ENCODE measurements around the gene NDUFS4. TPM values are rescaled to one million over a fixed set of nuclear protein-coding genes. Genes with fewer than 3 reads are reported as not detected.

Gene NDUFS4
- total RNA-seq, 2 experiments from 2014 or later: 25.0 to 25.1 TPM

GRCh38 chr5:53568401-53568800 lies 8.0 kb downstream of the NDUFS4 start:
- H3K4me1 Mint-ChIP-seq (ENCODE audit: low read depth): peaks cover 80% of the 10 kb centered on the region
- Histone ChIP-seq H3K9me3 (ENCODE audit: control insufficient read depth in 1 of 2, insufficient read depth in 1 of 2, low read length in 2 of 2) (no peaks in the 10 kb centered on the region), H3K27me3 (ENCODE audit: control insufficient read depth in 1 of 2, insufficient read depth in 2 of 2, low read length in 2 of 2) (no peaks in the 10 kb centered on the region), H3K27ac (ENCODE audit: low read depth in 1 of 2, low read length in 2 of 2) (no peak overlapping the region), H3K4me3 (ENCODE audit: low read length) (no peak overlapping the region), H3K36me3 (ENCODE audit: insufficient read depth, low read length) (no peaks in the 10 kb centered on the region), H3K4me1 (ENCODE audit: insufficient read depth, low read length) (no peaks in the 10 kb centered on the region)
- H3K36me3 Mint-ChIP-seq (ENCODE audit: low read depth): peaks cover 23% of the 10 kb centered on the region
- ATAC-seq (ENCODE audit: poor library complexity): no peak
- CTCF ChIA-PET: no interaction called here
- no peak for TF ChIP-seq CTCF (IDR thresholded peaks at IDR 0.05)
- intact Hi-C loops (cut with DNase I, micrococcal nuclease): loop anchor here in 1 of 2 experiments (10.0 kb wide), 1 partner anchor 746 kb away; the partner anchor contains the start of gene ARL15
- no peak for DNase-seq
- no peak overlapping the region for H3K4me3 Mint-ChIP-seq
- H3K27me3 Mint-ChIP-seq: no peaks in the 10 kb centered on the region
- POLR2A ChIA-PET: interaction anchor here (0.8 kb wide), 1 partner anchor 13 kb away, joined by 3 read pairs; no protein-coding TSS in a partner anchor
- H3K9me3 Mint-ChIP-seq: peaks cover 4% of the 10 kb centered on the region
- H3K27ac Mint-ChIP-seq: no peak overlapping the region

GRCh38 chr5:53568871-53569270 lies 8.4 kb downstream of the NDUFS4 start:
- no peaks in the 10 kb centered on the region for H3K4me1 ChIP-seq (ENCODE audit: insufficient read depth, low read length)
- Mint-ChIP-seq H3K27ac (no peak overlapping the region), H3K4me3 (no peak overlapping the region), H3K36me3 (ENCODE audit: low read depth) (peaks cover 23% of the 10 kb centered on the region), H3K9me3 (peaks cover 4% of the 10 kb centered on the region), H3K27me3 (no peaks in the 10 kb centered on the region), H3K4me1 (ENCODE audit: low read depth) (peaks cover 80% of the 10 kb centered on the region)
- intact Hi-C loops (cut with DNase I, micrococcal nuclease): loop anchor here in 1 of 2 experiments (10.0 kb wide), 1 partner anchor 746 kb away; the partner anchor contains the start of gene ARL15
- ATAC-seq (ENCODE audit: poor library complexity) (no peak), DNase-seq (no peak)
- no peaks in the 10 kb centered on the region for H3K36me3 ChIP-seq (ENCODE audit: insufficient read depth, low read length)
- no peak for TF ChIP-seq CTCF (IDR thresholded peaks at IDR 0.05)
- H3K9me3 ChIP-seq (ENCODE audit: control insufficient read depth in 1 of 2, insufficient read depth in 1 of 2, low read length in 2 of 2): no peaks in the 10 kb centered on the region
- ChIA-PET POLR2A (no interaction called here), CTCF (no interaction called here)
- H3K4me3 ChIP-seq (ENCODE audit: low read length): no peak overlapping the region
- no peak overlapping the region for H3K27ac ChIP-seq (ENCODE audit: low read depth in 1 of 2, low read length in 2 of 2)
- no peaks in the 10 kb centered on the region for H3K27me3 ChIP-seq (ENCODE audit: control insufficient read depth in 1 of 2, insufficient read depth in 2 of 2, low read length in 2 of 2)

- H3K4me3 ChIP-seq (ENCODE audit: low read length): no peak overlapping the region
- Mint-ChIP-seq H3K4me3 (no peak overlapping the region), H3K36me3 (ENCODE audit: low read depth) (peaks cover 23% of the 10 kb centered on the region), H3K27me3 (no peaks in the 10 kb centered on the region), H3K4me1 (ENCODE audit: low read depth) (peaks cover 80% of the 10 kb centered on the region), H3K9me3 (peaks cover 4% of the 10 kb centered on the region), H3K27ac (no peak overlapping the region)
- H3K4me1 ChIP-seq (ENCODE audit: insufficient read depth, low read length): no peaks in the 10 kb centered on the region
- DNase-seq (no peak), ATAC-seq (ENCODE audit: poor library complexity) (no peak)
- no peaks in the 10 kb centered on the region for H3K36me3 ChIP-seq (ENCODE audit: insufficient read depth, low read length)
- ChIA-PET CTCF (no interaction called here), POLR2A (no interaction called here)
- H3K9me3 ChIP-seq (ENCODE audit: control insufficient read depth in 1 of 2, insufficient read depth in 1 of 2, low read length in 2 of 2): no peaks in the 10 kb centered on the region
- H3K27ac ChIP-seq (ENCODE audit: low read depth in 1 of 2, low read length in 2 of 2): no peak overlapping the region
- TF ChIP-seq CTCF (IDR thresholded peaks at IDR 0.05): no peak
- intact Hi-C loops (cut with DNase I, micrococcal nuclease): loop anchor here in 1 of 2 experiments (10.0 kb wide), 1 partner anchor 745 kb away; the partner anchor contains the start of gene ARL15
- H3K27me3 ChIP-seq (ENCODE audit: control insufficient read depth in 1 of 2, insufficient read depth in 2 of 2, low read length in 2 of 2): no peaks in the 10 kb centered on the region
Observed at GRCh38 chr5:53569453-53569852, 9.0 kb downstream of the NDUFS4 start.

Measured in CD4-positive, alpha-beta T cell (primary cell).